T-cell (primary cell): ENCODE measurements around the gene GABRG3. TPM values are rescaled to one million over a fixed set of nuclear protein-coding genes. Genes with fewer than 3 reads are reported as not detected.

Experiments used
- ATAC-seq, 4 experiments: fragments of 200-7000 bp in 3 of 4; fragments of 150-1000 bp in 1 of 4; cut with Tn5 transposase; replicated peaks in 1 of 4; 1 replicate in 3 of 4; 2 replicates in 1 of 4; pipeline ENCODE4 v1.10.0; 2021; ENCODE audit warnings: moderate library complexity in 3 of 4, mild to moderate bottlenecking in 2 of 4, moderate number of reproducible peaks in 1 of 4
- CTCF ChIA-PET, 2 donors: fragments of 300-600 bp; sonication (Branson Sonifier 250); formaldehyde crosslinking; loops; one replicate each; lab custom pipeline; 2022; ENCODE audit warnings: antibody characterized with exemption in 2 of 2; lab: Charles Lee
- POLR2A ChIA-PET, 2 donors: fragments of 300-600 bp; sonication (Branson Sonifier 250); formaldehyde crosslinking; loops; one replicate each; lab custom pipeline; 2022; ENCODE audit warnings: antibody characterized with exemption in 2 of 2; lab: Charles Lee
- DNase-seq, 35 experiments: peaks; one replicate each; pipeline versions ENCODE4 v3.0.0 to v3.0.0-alpha.2; 2013 to 2023
- H3K27ac ChIP-seq: one replicate; pipeline ENCODE4 v1.5.1; 2013; ENCODE audit warnings: low read length
- H3K27me3 ChIP-seq, 2 experiments: replicated peaks in 1 of 2; 1 replicate in 1 of 2; 2 replicates in 1 of 2; pipeline versions ENCODE4 v1.6.1 to v1.7.0; 2013; ENCODE audit warnings: low read length in 1 of 2, mixed read lengths in 1 of 2; ENCODE audit not compliant: control insufficient read depth in 2 of 2, insufficient read depth in 2 of 2; ENCODE audit errors: extremely low read depth in 1 of 2
- H3K36me3 ChIP-seq, 2 donors: 1 replicate in 1 of 2; 2 replicates in 1 of 2; pipeline versions ENCODE4 v1.6.1 to v1.7.0; 2013; ENCODE audit warnings: low read length in 1 of 2; ENCODE audit not compliant: control insufficient read depth in 2 of 2, insufficient read depth in 1 of 2; ENCODE audit errors: extremely low read depth in 1 of 2
- H3K4me1 ChIP-seq, 2 experiments: 1 replicate in 1 of 2; 2 replicates in 1 of 2; pipeline versions ENCODE4 v1.6.1 to v1.7.0; 2013; ENCODE audit warnings: low read length in 2 of 2, mixed read lengths in 1 of 2; ENCODE audit not compliant: insufficient read depth in 2 of 2, control insufficient read depth in 1 of 2; ENCODE audit errors: extremely low read depth in 1 of 2
- H3K4me3 ChIP-seq, 2 donors: 1 replicate in 1 of 2; 2 replicates in 1 of 2; pipeline versions ENCODE4 v1.5.1 to v1.7.0; 2013; ENCODE audit warnings: mild to moderate bottlenecking in 2 of 2, low read length in 1 of 2, moderate library complexity in 1 of 2; ENCODE audit not compliant: control insufficient read depth in 1 of 2; ENCODE audit errors: extremely low read depth in 1 of 2
- H3K9me3 ChIP-seq: 2 replicates; pipeline ENCODE4 v1.7.0; 2013
- H3K27ac Mint-ChIP-seq, 2 donors: one replicate each; pipeline ENCODE4 v1.8.0; 2020 to 2021; ENCODE audit warnings: mild to moderate bottlenecking in 2 of 2, mixed read lengths in 2 of 2
- H3K27me3 Mint-ChIP-seq, 2 donors: one replicate each; pipeline ENCODE4 v1.8.0; 2021 to 2022; ENCODE audit warnings: mixed read lengths in 2 of 2
- H3K36me3 Mint-ChIP-seq: one replicate; pipeline ENCODE4 v1.8.0; 2021; ENCODE audit warnings: mixed read lengths
- H3K4me1 Mint-ChIP-seq, 3 donors: one replicate each; pipeline ENCODE4 v1.8.0; 2020 to 2022; ENCODE audit warnings: mixed read lengths in 3 of 3, mild to moderate bottlenecking in 1 of 3
- H3K4me3 Mint-ChIP-seq, 3 donors: one replicate each; pipeline ENCODE4 v1.8.0; 2020 to 2022; ENCODE audit warnings: mild to moderate bottlenecking in 3 of 3, mixed read lengths in 3 of 3, moderate library complexity in 3 of 3
- H3K9me3 Mint-ChIP-seq, 3 donors: one replicate each; pipeline ENCODE4 v1.8.0; 2020 to 2022; ENCODE audit warnings: mixed read lengths in 3 of 3
- WGBS: methylation state at CpG from one replicate; pipeline ENCODE4 v1.1.5; 2013; ENCODE audit warnings: missing lambda C conversion rate; ENCODE audit not compliant: insufficient coverage; 5-methylcytosine and 5-hydroxymethylcytosine counted together
- total RNA-seq, 35 experiments: library from RNA in 6 of 35; stranded (reverse) in 6 of 35; fragments of 120-200 nt in 1 of 35; gene quantifications; one replicate each; pipeline versions ENCODE4 v1.2.1 to v1.2.4 and lab custom pipeline; 2013 to 2026

The GABRG3 gene
- total RNA-seq, 5 donors from 2014 or later (not counting 1 experiment from before 2014, with no cell fraction given), result not detected

GRCh38 chr15:27137127-27137526 is 166.1 kb downstream of the GABRG3 start:
- no peak overlapping the region for H3K27ac ChIP-seq
- H3K36me3 Mint-ChIP-seq, result no peaks in the 10 kb centered on the region
- no peaks in the 10 kb centered on the region for H3K36me3 ChIP-seq
- H3K9me3 Mint-ChIP-seq, result peaks cover 20 to 24% (median 21%) of the 10 kb centered on the region in 3 donors
- WGBS, result 72% methylated on average over 2 of the region's 5 CpGs
- ATAC-seq, result no peak
- H3K27ac Mint-ChIP-seq, result no peak overlapping the region
- H3K4me1 ChIP-seq, result no peaks in the 10 kb centered on the region
- CTCF ChIA-PET, result no interaction called here
- H3K27me3 Mint-ChIP-seq, result no peaks in the 10 kb centered on the region
- POLR2A ChIA-PET, result no interaction called here
- H3K27me3 ChIP-seq, result no peaks in the 10 kb centered on the region
- DNase-seq, result no peak
- no peaks in the 10 kb centered on the region for H3K4me1 Mint-ChIP-seq
- H3K4me3 ChIP-seq, result no peak overlapping the region
- no peak overlapping the region for H3K4me3 Mint-ChIP-seq
- no peaks in the 10 kb centered on the region for H3K9me3 ChIP-seq

- ChIA-PET CTCF (no interaction called here), POLR2A (no interaction called here)
- no peak for ATAC-seq
- no peaks in the 10 kb centered on the region for H3K36me3 ChIP-seq
- no peaks in the 10 kb centered on the region for H3K27me3 ChIP-seq
- no peak overlapping the region for H3K4me3 Mint-ChIP-seq
- H3K27ac Mint-ChIP-seq, result no peak overlapping the region
- no peak overlapping the region for H3K27ac ChIP-seq
- H3K9me3 ChIP-seq, result no peaks in the 10 kb centered on the region
- H3K4me1 ChIP-seq, result no peaks in the 10 kb centered on the region
- DNase-seq, result no peak
- no peaks in the 10 kb centered on the region for H3K36me3 Mint-ChIP-seq
- H3K27me3 Mint-ChIP-seq, result no peaks in the 10 kb centered on the region
- H3K4me3 ChIP-seq, result no peak overlapping the region
- no peaks in the 10 kb centered on the region for H3K4me1 Mint-ChIP-seq
- H3K9me3 Mint-ChIP-seq, result peaks cover 12 to 36% (median 14%) of the 10 kb centered on the region in 3 donors
- WGBS, result no CpG with 5 or more reads among the region's 1 CpG
Observed at GRCh38 chr15:27165590-27165989, 194.6 kb downstream of the GABRG3 start.

GRCh38 chr15:27166917-27167316 is 195.9 kb downstream of the GABRG3 start:
- CTCF ChIA-PET, result no interaction called here
- POLR2A ChIA-PET, result no interaction called here
- no peaks in the 10 kb centered on the region for H3K36me3 Mint-ChIP-seq

GRCh38 chr15:27167738-27168137 is 196.8 kb downstream of the GABRG3 start:
- no peak overlapping the region for H3K4me3 ChIP-seq
- POLR2A ChIA-PET, result no interaction called here
- H3K27me3 ChIP-seq, result no peaks in the 10 kb centered on the region
- ATAC-seq, result no peak
- no peaks in the 10 kb centered on the region for H3K9me3 ChIP-seq
- DNase-seq, result no peak
- CTCF ChIA-PET, result no interaction called here
- Mint-ChIP-seq H3K27me3 (no peaks in the 10 kb centered on the region), H3K27ac (no peak overlapping the region), H3K4me1 (no peaks in the 10 kb centered on the region), H3K9me3 (peaks cover 12 to 32% (median 14%) of the 10 kb centered on the region in 3 donors), H3K36me3 (no peaks in the 10 kb centered on the region), H3K4me3 (no peak overlapping the region)
- H3K4me1 ChIP-seq, result no peaks in the 10 kb centered on the region
- WGBS, result 84% methylated on average over 6 of the region's 10 CpGs
- no peak overlapping the region for H3K27ac ChIP-seq
- H3K36me3 ChIP-seq, result no peaks in the 10 kb centered on the region

More at GRCh38 chr15:27166917-27167316, 195.9 kb downstream of the GABRG3 start:
- no peaks in the 10 kb centered on the region for H3K27me3 ChIP-seq
- no peaks in the 10 kb centered on the region for H3K36me3 ChIP-seq
- peaks cover 12 to 35% (median 14%) of the 10 kb centered on the region in 3 donors for H3K9me3 Mint-ChIP-seq
- H3K27me3 Mint-ChIP-seq, result no peaks in the 10 kb centered on the region
- WGBS, result 70% methylated on average over 2 of the region's 4 CpGs
- H3K4me3 ChIP-seq, result no peak overlapping the region
- no peak overlapping the region for H3K27ac Mint-ChIP-seq
- no peak for DNase-seq
- no peak overlapping the region for H3K27ac ChIP-seq
- no peak overlapping the region for H3K4me3 Mint-ChIP-seq
- no peaks in the 10 kb centered on the region for H3K4me1 Mint-ChIP-seq
- H3K4me1 ChIP-seq, result no peaks in the 10 kb centered on the region
- H3K9me3 ChIP-seq, result no peaks in the 10 kb centered on the region
- ATAC-seq, result no peak

GRCh38 chr15:27170851-27171250 is 199.9 kb downstream of the GABRG3 start:
- H3K4me3 Mint-ChIP-seq, result no peak overlapping the region
- no peaks in the 10 kb centered on the region for H3K27me3 ChIP-seq
- no peak for DNase-seq
- 86% methylated on average over 2 of the region's 4 CpGs for WGBS
- H3K36me3 ChIP-seq, result no peaks in the 10 kb centered on the region
- H3K9me3 ChIP-seq, result no peaks in the 10 kb centered on the region
- no peaks in the 10 kb centered on the region for H3K4me1 Mint-ChIP-seq
- H3K4me3 ChIP-seq, result no peak overlapping the region
- H3K27ac ChIP-seq, result no peak overlapping the region
- CTCF ChIA-PET, result no interaction called here
- no peak for ATAC-seq
- H3K36me3 Mint-ChIP-seq, result no peaks in the 10 kb centered on the region
- POLR2A ChIA-PET, result no interaction called here
- H3K27ac Mint-ChIP-seq, result no peak overlapping the region
- no peaks in the 10 kb centered on the region for H3K27me3 Mint-ChIP-seq
- H3K4me1 ChIP-seq, result no peaks in the 10 kb centered on the region
- H3K9me3 Mint-ChIP-seq, result peaks cover 7 to 27% (median 12%) of the 10 kb centered on the region in 3 donors

GRCh38 chr15:27172821-27173220 is 201.8 kb downstream of the GABRG3 start:
- Mint-ChIP-seq H3K4me3 (no peak overlapping the region), H3K27me3 (no peaks in the 10 kb centered on the region), H3K27ac (no peak overlapping the region), H3K4me1 (no peaks in the 10 kb centered on the region), H3K36me3 (no peaks in the 10 kb centered on the region), H3K9me3 (peaks cover 15 to 28% (median 27%) of the 10 kb centered on the region in 3 donors)
- no peaks in the 10 kb centered on the region for H3K4me1 ChIP-seq
- H3K27me3 ChIP-seq, result no peaks in the 10 kb centered on the region
- CTCF ChIA-PET, result no interaction called here
- 85% methylated on average over 4 of the region's 5 CpGs for WGBS
- no peak overlapping the region for H3K27ac ChIP-seq
- peaks cover 2% of the 10 kb centered on the region for H3K9me3 ChIP-seq
- DNase-seq (no peak), ATAC-seq (no peak)
- POLR2A ChIA-PET, result no interaction called here
- H3K36me3 ChIP-seq, result no peaks in the 10 kb centered on the region
- no peak overlapping the region for H3K4me3 ChIP-seq
